ENCODE results near the gene WNT5B. TPM values are rescaled to one million over a fixed set of nuclear protein-coding genes. Genes with fewer than 3 reads are reported as not detected.
"Not testable (repeated sequence)": the region's sequence is repeated elsewhere in the genome, so short reads cannot be mapped to it uniquely, and the experiment has no call there.

WNT5B gene
- total and polyA plus RNA-seq, 3 donors from 2014 or later, result 4.6 to 5.8 (median 4.9) TPM

- intact Hi-C loops (cut with DNase I; ENCODE audit: low total_unique reads), result no loop called here
- TF ChIP-seq, protein P1, sequence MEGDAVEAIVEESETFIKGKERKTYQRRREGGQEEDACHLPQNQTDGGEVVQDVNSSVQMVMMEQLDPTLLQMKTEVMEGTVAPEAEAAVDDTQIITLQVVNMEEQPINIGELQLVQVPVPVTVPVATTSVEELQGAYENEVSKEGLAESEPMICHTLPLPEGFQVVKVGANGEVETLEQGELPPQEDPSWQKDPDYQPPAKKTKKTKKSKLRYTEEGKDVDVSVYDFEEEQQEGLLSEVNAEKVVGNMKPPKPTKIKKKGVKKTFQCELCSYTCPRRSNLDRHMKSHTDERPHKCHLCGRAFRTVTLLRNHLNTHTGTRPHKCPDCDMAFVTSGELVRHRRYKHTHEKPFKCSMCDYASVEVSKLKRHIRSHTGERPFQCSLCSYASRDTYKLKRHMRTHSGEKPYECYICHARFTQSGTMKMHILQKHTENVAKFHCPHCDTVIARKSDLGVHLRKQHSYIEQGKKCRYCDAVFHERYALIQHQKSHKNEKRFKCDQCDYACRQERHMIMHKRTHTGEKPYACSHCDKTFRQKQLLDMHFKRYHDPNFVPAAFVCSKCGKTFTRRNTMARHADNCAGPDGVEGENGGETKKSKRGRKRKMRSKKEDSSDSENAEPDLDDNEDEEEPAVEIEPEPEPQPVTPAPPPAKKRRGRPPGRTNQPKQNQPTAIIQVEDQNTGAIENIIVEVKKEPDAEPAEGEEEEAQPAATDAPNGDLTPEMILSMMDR (IDR thresholded peaks at IDR 0.05), result peak in 1 of 3 experiments; percentile 24
- TF ChIP-seq POLR2A (IDR thresholded peaks at IDR 0.05), result no peak
- Histone ChIP-seq H3K4me3 (peak within 1 kb of the TSS; percentile 83 to 86), H3K4me1 (peaks cover 35% of the 10 kb centered on the region), H3K27ac (peak within 1 kb of the TSS; percentile 90 to 91), H3K9me3 (no peaks in the 10 kb centered on the region), H3K27me3 (no peaks in the 10 kb centered on the region), H3K36me3 (ENCODE audit: low read depth, missing control alignments) (no peaks in the 10 kb centered on the region)
- peak; percentile 94 for DNase-seq
- 0 to 2% methylated on average over 15 to 47 of the region's 115 CpGs for WGBS, 2 donors
Measured at GRCh38 chr12:1594261-1595025, 34.6 kb upstream of the WNT5B start, which contains the start of gene FBXL14. Gene FBXL14, minus strand, starts transcription at chr12:1594581. Its CDS starts 515 bp downstream, at chr12:1594066.

DNA sequence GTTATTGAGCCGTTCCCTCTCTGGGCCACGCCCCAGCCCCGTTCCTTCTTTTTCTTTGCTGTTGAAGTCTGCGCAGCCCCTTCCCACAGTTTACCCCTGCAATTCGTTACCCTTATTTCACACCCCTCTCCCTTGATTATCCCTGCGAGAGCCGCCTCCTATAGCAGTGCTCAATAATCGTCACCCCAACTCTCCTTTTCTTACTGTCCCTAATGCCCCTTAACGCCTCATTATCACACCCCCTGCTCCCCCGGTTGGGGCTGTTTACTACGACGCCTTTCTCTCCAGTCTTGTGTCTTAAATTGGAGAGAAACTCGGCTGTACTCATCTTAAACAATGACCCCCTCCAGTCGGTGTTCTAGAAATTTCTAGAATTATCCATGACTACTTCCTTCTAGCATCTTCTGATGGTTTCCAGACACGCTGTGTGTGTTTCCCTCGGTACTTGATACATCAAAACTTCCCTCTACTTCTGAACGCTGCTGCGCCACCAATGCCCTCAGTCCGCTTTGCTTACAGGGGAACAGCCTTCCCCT, 33.9 kb upstream of the WNT5B start:
- DNase-seq, result peak; percentile 45
- Histone ChIP-seq H3K9me3 (no peaks in the 10 kb centered on the region), H3K27me3 (no peaks in the 10 kb centered on the region), H3K4me1 (peaks cover 29% of the 10 kb centered on the region), H3K4me3 (peak overlapping the region; percentile 71 to 86), H3K27ac (peak overlapping the region; percentile 90 to 91), H3K36me3 (ENCODE audit: low read depth, missing control alignments) (no peaks in the 10 kb centered on the region)
- 4 to 8% methylated on average over 19 of the region's 19 CpGs for WGBS, 2 donors
- no peak for TF ChIP-seq POLR2A (IDR thresholded peaks at IDR 0.05)
- TF ChIP-seq, protein P1 (IDR thresholded peaks at IDR 0.05), result no peak
- intact Hi-C loops (cut with DNase I; ENCODE audit: low total_unique reads), result no loop called here

DNA sequence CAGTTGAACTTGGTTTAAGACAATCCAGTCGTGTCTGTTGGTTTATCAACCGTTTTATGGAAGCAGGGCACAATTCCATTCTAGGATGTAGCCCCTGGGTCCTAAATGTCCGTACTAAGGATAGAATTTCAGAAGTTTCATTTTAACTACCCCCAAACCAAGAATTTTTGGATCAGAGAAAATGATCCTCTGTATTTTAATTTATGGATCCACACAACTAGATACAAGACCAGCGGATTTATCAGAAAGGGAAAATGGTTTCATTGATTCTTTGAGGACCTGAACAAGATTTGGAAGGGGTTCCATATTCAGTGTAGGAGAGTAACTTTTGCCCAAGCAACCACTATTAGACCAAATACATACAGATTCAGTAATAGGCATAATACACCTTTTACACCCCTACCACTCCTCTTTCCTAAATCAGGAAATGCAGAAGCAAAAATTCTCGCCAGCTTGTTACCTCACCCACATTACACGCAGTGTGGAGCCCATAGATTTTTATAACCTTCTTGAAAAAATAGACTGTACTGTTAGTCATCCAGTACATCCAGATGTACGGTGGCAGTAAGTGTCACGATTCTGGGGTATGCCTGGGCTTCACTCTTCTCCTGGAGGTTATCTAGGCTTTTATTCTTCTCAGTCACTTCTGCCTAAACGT, 33.2 kb upstream of the WNT5B start:
- peak overlapping the region in 1 of 2 donors; percentile 86 for H3K4me3 ChIP-seq

GRCh38 chr12:1598757-1599156, 30.3 kb upstream of the WNT5B start:
- Histone ChIP-seq H3K9me3 (no peaks in the 10 kb centered on the region), H3K27me3 (no peaks in the 10 kb centered on the region), H3K27ac (no peak overlapping the region), H3K4me1 (peaks cover 7% of the 10 kb centered on the region), H3K4me3 (no peak overlapping the region), H3K36me3 (ENCODE audit: low read depth, missing control alignments) (no peaks in the 10 kb centered on the region)
- WGBS, 2 donors, result 94 to 95% methylated on average over 3 of the region's 3 CpGs
- intact Hi-C loops (cut with DNase I; ENCODE audit: low total_unique reads), result no loop called here
- DNase-seq, result no peak
- TF ChIP-seq POLR2A (IDR thresholded peaks at IDR 0.05), result no peak
- TF ChIP-seq, protein P1 (IDR thresholded peaks at IDR 0.05), result no peak

More for the DNA sequence above, 33.2 kb upstream of the WNT5B start:
- H3K27me3 ChIP-seq, result no peaks in the 10 kb centered on the region
- H3K9me3 ChIP-seq, result no peaks in the 10 kb centered on the region
- peak overlapping the region; percentile 90 to 91 for H3K27ac ChIP-seq
- no peaks in the 10 kb centered on the region for H3K36me3 ChIP-seq (ENCODE audit: low read depth, missing control alignments)
- WGBS, 2 donors, result 45 to 63% methylated on average over 9 of the region's 9 CpGs
- intact Hi-C loops (cut with DNase I; ENCODE audit: low total_unique reads), result no loop called here
- no peak for DNase-seq
- TF ChIP-seq, protein P1 (IDR thresholded peaks at IDR 0.05), result no peak
- TF ChIP-seq POLR2A (IDR thresholded peaks at IDR 0.05), result no peak
- peaks cover 22% of the 10 kb centered on the region for H3K4me1 ChIP-seq

DNA sequence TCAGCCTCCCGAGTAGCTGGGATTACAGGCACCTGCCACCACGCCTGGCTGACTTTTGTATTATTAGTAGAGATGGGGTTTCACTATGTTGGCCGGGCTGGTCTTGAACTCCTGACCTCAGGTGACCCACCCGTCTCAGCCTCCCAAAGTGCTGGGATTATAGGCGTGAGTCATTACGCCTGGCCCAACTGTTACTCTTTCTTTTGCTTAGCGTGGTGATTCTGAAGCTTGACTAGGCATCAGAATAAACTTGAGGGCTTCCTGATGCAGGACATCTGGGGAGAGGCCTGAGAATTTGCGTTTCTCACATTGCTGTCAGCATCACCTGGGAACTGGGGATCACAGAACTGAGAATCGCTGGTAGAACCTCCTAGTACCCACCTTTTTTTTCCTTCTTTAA, 26.3 kb upstream of the WNT5B start:
- intact Hi-C loops (cut with DNase I; ENCODE audit: low total_unique reads); H3K4me1 ChIP-seq; H3K4me3 ChIP-seq; H3K27ac ChIP-seq; H3K36me3 ChIP-seq (ENCODE audit: low read depth, missing control alignments); H3K9me3 ChIP-seq; DNase-seq; H3K27me3 ChIP-seq: not testable (repeated sequence)
- WGBS, 2 donors, result 86 to 90% methylated on average over 9 of the region's 9 CpGs
